GM12878 (cell line): ENCODE measurements around the gene ABCC1. TPM values are rescaled to one million over a fixed set of nuclear protein-coding genes. Genes with fewer than 3 reads are reported as not detected.
A peak's percentile ranks its signal among the peaks of the same experiment; 100 is the strongest.

Experiments
- ATAC-seq: fragments of 200-7000 bp; cut with Tn5 transposase; 3 replicates; pipeline ENCODE4 v1.9.1; 2020; ENCODE audit warnings: mild to moderate bottlenecking, moderate library complexity
- BruUV-seq: library from RNA; stranded (reverse); fragments of 400-500 nt; replicated peaks from 2 replicates; lab custom pipeline; 2021; lab: Mats Ljungman, UMichigan
- CTCF ChIA-PET: fragments of 300-600 bp; sonication (Branson Sonifier 250); formaldehyde crosslinking; extraction: SDS; loops from one replicate; lab custom pipeline; 2021; ENCODE audit warnings: inconsistent platforms; lab: Yijun Ruan, JAX
- POLR2A ChIA-PET: fragments of 350-600 bp; formaldehyde crosslinking; extraction: SDS; loops from one replicate; lab custom pipeline; 2021; ENCODE audit warnings: inconsistent platforms; lab: Charles Lee
- RAD21 ChIA-PET: fragments of 300-600 bp; sonication (Branson Sonifier 250); formaldehyde crosslinking; loops from one replicate; lab custom pipeline; 2023; ENCODE audit warnings: antibody characterized with exemption; ENCODE audit not compliant: unreplicated experiment; lab: Charles Lee
- SMC1A ChIA-PET: fragments of 300-600 bp; sonication (Branson Sonifier 250); formaldehyde crosslinking; loops from one replicate; lab custom pipeline; 2023; ENCODE audit not compliant: unreplicated experiment, uncharacterized antibody; lab: Charles Lee
- DNase-seq: peaks from one replicate; pipeline ENCODE4 v3.0.0-alpha.2; 2011; ENCODE audit warnings: low read depth, low spot score
- FAIRE-seq: peaks from 3 replicates; lab custom pipeline; 2011; peaks lifted over from hg19 to GRCh38; lab: Jason Lieb, UNC
- H2AFZ ChIP-seq: 2 replicates; pipeline ENCODE4 v1.6.0; 2011; ENCODE audit warnings: low read depth, low read length, control low read depth; ENCODE audit not compliant: control insufficient read depth
- H3K27ac ChIP-seq: 2 replicates; pipeline ENCODE4 v1.5.1; 2011; ENCODE audit warnings: control low read depth; ENCODE audit not compliant: control insufficient read depth, insufficient read depth
- H3K27me3 ChIP-seq, 2 experiments: replicated peaks in 1 of 2; 2 replicates each; pipeline versions ENCODE4 v1.6.0 to v1.6.1; 2011; ENCODE audit warnings: low read length in 1 of 2; ENCODE audit not compliant: control insufficient read depth in 2 of 2, insufficient read depth in 2 of 2
- H3K36me3 ChIP-seq, 2 experiments: 2 replicates each; pipeline ENCODE4 v1.5.1; 2011; ENCODE audit warnings: low read length in 1 of 2; ENCODE audit not compliant: control insufficient read depth in 2 of 2, insufficient read depth in 2 of 2
- H3K4me1 ChIP-seq: 2 replicates; pipeline ENCODE4 v1.6.1; 2011; ENCODE audit warnings: mild to moderate bottlenecking, low read length, moderate library complexity, mixed read lengths; ENCODE audit not compliant: control insufficient read depth, insufficient read depth
- H3K4me2 ChIP-seq: 2 replicates; pipeline ENCODE4 v1.6.0; 2011; ENCODE audit warnings: control low read depth; ENCODE audit not compliant: control insufficient read depth, insufficient read depth
- H3K4me3 ChIP-seq: fragments of 200-600 bp; sonication (generic); 2 replicates; pipeline ENCODE4 v1.5.1; 2016
- H3K79me2 ChIP-seq: 2 replicates; pipeline ENCODE4 v1.6.0; 2011; ENCODE audit warnings: low read length; ENCODE audit not compliant: control insufficient read depth, insufficient read depth
- H3K9ac ChIP-seq: 2 replicates; pipeline ENCODE4 v1.8.0; 2011; ENCODE audit warnings: low read length, control low read depth, mixed read lengths; ENCODE audit not compliant: control insufficient read depth, insufficient read depth
- H3K9me3 ChIP-seq: replicated peaks from 3 replicates; pipeline ENCODE4 v1.5.1; 2011; ENCODE audit warnings: mild to moderate bottlenecking, low read length; ENCODE audit not compliant: control insufficient read depth, insufficient read depth
- H4K20me1 ChIP-seq: 2 replicates; pipeline ENCODE4 v1.6.0; 2011; ENCODE audit not compliant: control insufficient read depth, insufficient read depth
- ATF3 ChIP-seq: IDR thresholded peaks from 2 replicates; pipeline ENCODE4 v1.6.1; 2011; ENCODE audit warnings: low read depth, mild to moderate bottlenecking, low read length, moderate library complexity, borderline replicate concordance; ENCODE audit errors: extremely low read depth
- BCL11A ChIP-seq: IDR thresholded peaks from 2 replicates; pipeline ENCODE4 v1.6.1; 2011; ENCODE audit warnings: low read depth, low read length
- BRCA1 ChIP-seq: IDR thresholded peaks from 2 replicates; pipeline ENCODE4 v1.6.1; 2011; ENCODE audit warnings: low read depth, low read length, improper control_type of control experiment
- CBX3 ChIP-seq: fragments of 200-600 bp; sonication (generic); IDR thresholded peaks from 2 replicates; pipeline ENCODE4 v1.6.1; 2016; ENCODE audit warnings: low read depth, borderline replicate concordance
- MLLT1 ChIP-seq: fragments of 450-650 bp; IDR thresholded peaks from 2 replicates; pipeline ENCODE4 v1.6.1; 2016; ENCODE audit warnings: mild to moderate bottlenecking
- NFYB ChIP-seq: IDR thresholded peaks from 2 replicates; pipeline ENCODE4 v1.6.1; 2011; ENCODE audit warnings: low read depth, mild to moderate bottlenecking, low read length, improper control_type of control experiment, moderate library complexity; ENCODE audit not compliant: insufficient read depth
- RAD21 ChIP-seq: IDR thresholded peaks from 2 replicates; pipeline ENCODE4 v1.6.1; 2011; ENCODE audit warnings: mild to moderate bottlenecking, low read depth, low read length, moderate library complexity; ENCODE audit not compliant: insufficient read depth
- SMARCA5 ChIP-seq: fragments of 450-650 bp; IDR thresholded peaks from 2 replicates; pipeline ENCODE4 v1.6.1; 2017; ENCODE audit warnings: mild to moderate bottlenecking
- SP1 ChIP-seq: IDR thresholded peaks from one replicate; pipeline ENCODE4 v1.6.1; 2011; ENCODE audit warnings: low read depth, low read length
- TARDBP ChIP-seq: IDR thresholded peaks from 2 replicates; pipeline ENCODE4 v1.6.1; 2016; ENCODE audit warnings: borderline replicate concordance
- ZBTB4 ChIP-seq: fragments of 450-650 bp; formaldehyde crosslinking; IDR thresholded peaks from 2 replicates; pipeline ENCODE4 v1.4.0; 2022; ENCODE audit warnings: mild to moderate bottlenecking, moderate library complexity
- WGBS: methylation state at CpG from one replicate; pipeline ENCODE4 v1.1.6; 2016; ENCODE audit warnings: low lambda C conversion rate; ENCODE audit not compliant: insufficient replicate concordance, insufficient coverage; ENCODE audit errors: missing lambda C conversion rate; 5-methylcytosine and 5-hydroxymethylcytosine counted together
- in situ Hi-C: fragments of 300-500 bp; cut with MboI; formaldehyde crosslinking; loops from 9 replicates; pipeline ENCODE4 v1.14.3; 2018; ENCODE audit warnings: mixed read lengths
- intact Hi-C: fragments of 100-400 bp; cut with micrococcal nuclease; formaldehyde crosslinking; loops from one replicate; pipeline ENCODE4 v1.14.2; 2022; ENCODE audit not compliant: unreplicated experiment
- polyA plus RNA-seq, 11 experiments: library from polyadenylated mRNA; depleted of rRNA in 4 of 11; unstranded in 6 of 11; stranded (reverse) in 5 of 11; fragments of >200 nt; fragmentation: Nextera tagmentation in 4 of 11; fragmentation: Illumina TruSeq in 1 of 11; extraction: Ambion mirVana in 4 of 11; extraction: Trizol in 1 of 11; gene quantifications; 1 replicate in 1 of 11; 2 replicates in 10 of 11; pipeline versions ENCODE4 v1.2.1 to v1.2.3, GENCODE V29; 2011 to 2016; ENCODE audit warnings: inconsistent platforms in 2 of 11, missing spikeins in 2 of 11, low read depth in 1 of 11
- total RNA-seq, 4 experiments: library from RNA; depleted of rRNA in 3 of 4; stranded (reverse); fragments of >200 nt in 3 of 4; fragmentation: Illumina TruSeq in 1 of 4; extraction: Trizol in 1 of 4; gene quantifications; 2 replicates each; pipeline versions ENCODE4 v1.2.1 to v1.2.3, GENCODE V29; 2013 to 2021

Gene ABCC1
- total and polyA plus RNA-seq, 10 of the 15 experiments (the other 5 are each of a cell fraction or from before 2014, with no cell fraction given) = 3.2 to 44.6 (median 14.5) TPM

GRCh38 chr16:16025214-16025968, 76.0 kb downstream of the ABCC1 start (continued):
- no peak for TF ChIP-seq CBX3
- peak; percentile 4; the same call in 1 of the 2 replicates for TF ChIP-seq RAD21
- TF ChIP-seq ZBTB4 = no peak
- TF ChIP-seq BRCA1 = no peak

GRCh38 chr16:16027728-16028310, 78.4 kb downstream of the ABCC1 start:
- Histone ChIP-seq H4K20me1 (no peaks in the 10 kb centered on the region), H2AFZ (no peak overlapping the region), H3K36me3 (peaks cover 8 to 11% of the 10 kb centered on the region in 2 experiments), H3K4me3 (no peak overlapping the region), H3K27ac (no peak overlapping the region), H3K4me1 (peaks cover 18% of the 10 kb centered on the region), H3K27me3 (no peaks in the 10 kb centered on the region), H3K4me2 (no peak overlapping the region), H3K9ac (no peak overlapping the region), H3K79me2 (no peaks in the 10 kb centered on the region; the same call in 1 of the 2 replicates), H3K9me3 (no peaks in the 10 kb centered on the region)
- ChIA-PET SMC1A (interaction anchor here (1.0 to 3.5 kb wide), 4 partner anchors 77 to 153 kb away, joined by 3 to 18 read pairs (median 4); partner anchors contain the start of gene CEP20), RAD21 (interaction anchor here (1.6 kb wide), 1 partner anchor 77 kb away, joined by 5 read pairs; no protein-coding TSS in a partner anchor), CTCF (interaction anchor here (1.3 to 1.7 kb wide), 2 partner anchors 8 to 153 kb away, joined by 5 to 6 read pairs; no protein-coding TSS in a partner anchor), POLR2A (interaction anchor here (1.2 to 1.4 kb wide), 2 partner anchors 75 to 139 kb away, joined by 5 to 6 read pairs; partner anchors contain the start of gene CEP20)
- in situ Hi-C loops (no loop called here), intact Hi-C loops (loop anchor here (5.0 kb wide), 2 partner anchors 76 to 261 kb away; no protein-coding TSS in a partner anchor)
- 98% methylated on average over 11 of the region's 11 CpGs for WGBS
- DNase-seq (no peak), FAIRE-seq (no peak), ATAC-seq (no peak)
- BruUV-seq = no TSS peak
- no peak for TF ChIP-seq SMARCA5
- no peak for TF ChIP-seq SP1
- TF ChIP-seq CBX3 = no peak
- no peak for TF ChIP-seq MLLT1
- no peak for TF ChIP-seq TARDBP
- no peak for TF ChIP-seq ATF3
- TF ChIP-seq BCL11A = no peak
- no peak for TF ChIP-seq NFYB
